PC-9 (cell line): Measurements from ENCODE around the gene MSH3.

Source experiments
- CTCF ChIP-seq: fragments of 200-600 bp; sonication (generic); conservative IDR thresholded peaks from 2 replicates; pipeline ENCODE4 v1.6.1; 2017; ENCODE audit warnings: mixed run types, antibody characterized with exemption, mild to moderate bottlenecking, moderate library complexity
- EZH2 ChIP-seq: fragments of 200-600 bp; sonication (generic); IDR thresholded peaks from 2 replicates; pipeline ENCODE4 v1.8.0; 2017; ENCODE audit warnings: antibody characterized with exemption, low read depth

- TF ChIP-seq CTCF (no peak), EZH2 (no peak)
Observed at GRCh38 chr5:80653502-80653901, 950 bp upstream of the MSH3 start.
